AG09309 (cell line): ENCODE data around the gene TMEM266.

Experiments used
- DNase-seq: peaks from one replicate; pipeline ENCODE4 v3.0.0-alpha.2; 2010; ENCODE audit warnings: low read depth
- H3K4me3 ChIP-seq: 2 replicates; pipeline ENCODE4 v1.5.1; 2011; ENCODE audit warnings: mild to moderate bottlenecking, low read depth, low read length, moderate library complexity; ENCODE audit not compliant: control insufficient read depth
- CTCF ChIP-seq: IDR thresholded peaks from 2 replicates; pipeline ENCODE4 v1.5.1; 2011; ENCODE audit warnings: mild to moderate bottlenecking, low read depth, low read length, inconsistent platforms; ENCODE audit not compliant: insufficient read depth, control insufficient read depth; ENCODE audit errors: missing control alignments

Gene TMEM266

GRCh38 chr15:76158226-76158625, 98.4 kb downstream of the TMEM266 start:
- DNase-seq, result no peak
- no peak overlapping the region for H3K4me3 ChIP-seq
- TF ChIP-seq CTCF, result no peak

- no peak for DNase-seq
- no peak overlapping the region for H3K4me3 ChIP-seq
- TF ChIP-seq CTCF, result no peak
These were observed 99.0 kb downstream of the TMEM266 start for GRCh38 chr15:76158815-76159214.

DNA sequence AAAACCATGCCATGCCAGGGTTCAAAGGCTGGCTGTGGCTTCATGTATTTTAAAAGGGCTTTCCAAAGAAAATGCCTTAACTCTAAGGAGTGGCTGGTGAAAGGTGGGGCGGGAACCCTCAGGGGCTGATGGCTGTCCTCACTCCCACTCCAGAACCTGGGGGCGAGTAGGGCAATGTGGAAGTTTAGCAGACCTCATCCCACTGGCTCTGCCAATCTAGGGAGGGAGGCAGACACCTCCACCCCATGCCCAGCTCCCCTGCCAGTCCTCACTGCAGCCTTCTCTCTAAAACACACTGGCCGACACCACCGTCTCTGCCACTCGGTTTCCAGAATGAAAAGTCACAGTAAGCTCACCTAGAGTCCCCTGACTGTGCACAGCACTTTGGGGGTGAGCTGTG, 99.5 kb downstream of the TMEM266 start:
- no peak for DNase-seq
- no peak overlapping the region for H3K4me3 ChIP-seq
- no peak for TF ChIP-seq CTCF

- no peak for TF ChIP-seq CTCF
These were observed 100.8 kb downstream of the TMEM266 start for GRCh38 chr15:76160426-76161152.

DNA sequence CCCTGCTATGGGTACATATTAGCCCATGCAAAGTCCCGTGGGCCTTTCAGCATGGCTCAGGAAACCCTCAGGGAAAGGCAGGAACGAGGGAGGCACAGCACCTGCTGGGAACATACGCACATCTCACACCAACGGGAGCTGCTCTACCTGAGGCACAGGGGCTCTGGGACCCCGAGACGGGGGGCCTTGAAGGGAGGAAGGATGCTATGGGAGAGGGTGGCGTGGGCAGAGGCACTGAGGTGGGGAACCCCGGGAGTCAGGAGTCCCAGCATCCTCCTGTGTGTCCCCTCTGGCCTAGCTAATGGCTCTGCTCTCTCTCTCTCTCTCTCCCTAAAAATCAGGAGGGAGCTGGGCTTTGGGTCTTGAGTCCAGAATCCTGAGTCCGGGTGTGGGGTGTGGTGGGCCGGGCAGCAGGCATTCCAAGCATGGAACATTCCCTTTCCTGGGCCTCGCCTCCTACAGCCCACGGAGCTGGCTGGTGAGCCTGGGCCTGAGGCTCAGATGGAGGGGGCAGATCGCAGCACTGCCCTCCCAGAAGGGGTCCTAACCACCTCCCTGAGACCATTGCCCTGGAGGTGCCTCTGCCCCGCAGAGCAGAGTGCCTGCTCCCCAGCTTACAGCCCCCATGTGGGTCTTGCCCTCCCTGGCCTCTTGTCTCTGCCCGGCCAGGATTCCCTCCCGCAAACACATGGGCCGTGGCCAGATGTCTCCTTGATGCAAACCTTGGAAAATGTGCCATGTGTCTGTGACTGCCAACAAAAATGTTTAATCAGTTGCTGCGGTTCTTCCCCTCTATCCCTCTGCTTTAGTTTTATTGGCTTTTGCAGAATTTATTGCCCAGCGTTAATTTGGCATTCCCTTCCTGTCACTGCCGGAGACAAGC, 101.6 kb downstream of the TMEM266 start:
- DNase-seq, result no peak
- TF ChIP-seq CTCF, result no peak
- H3K4me3 ChIP-seq, result no peak overlapping the region

More at GRCh38 chr15:76160426-76161152, 100.8 kb downstream of the TMEM266 start:
- no peak for DNase-seq
- H3K4me3 ChIP-seq, result no peak overlapping the region

DNA sequence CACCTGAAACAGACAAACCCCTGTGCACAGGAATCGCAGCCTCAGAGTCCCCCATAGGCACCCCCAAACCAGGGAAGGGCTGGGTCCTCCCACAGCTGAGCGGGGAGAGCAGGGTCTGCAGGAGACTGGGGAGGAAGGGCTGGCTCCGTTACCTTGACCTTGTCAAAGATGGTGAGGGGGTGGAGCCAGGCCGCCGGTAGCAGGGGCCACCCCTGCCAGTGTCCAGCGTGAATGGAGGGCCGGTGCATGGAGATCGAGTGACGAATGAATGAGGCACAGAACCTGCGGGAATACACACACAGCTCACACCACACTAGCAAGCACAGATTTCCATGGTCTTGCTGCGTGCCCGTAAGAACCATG, 102.2 kb downstream of the TMEM266 start:
- H3K4me3 ChIP-seq, result no peak overlapping the region
- no peak for TF ChIP-seq CTCF
- DNase-seq, result no peak
